GM12892 (cell line): ENCODE measurements around the gene IL21R.
"Not testable (repeated sequence)": the region's sequence is repeated elsewhere in the genome, so short reads cannot be mapped to it uniquely, and the experiment has no call there.

Experiments used
- DNase-seq: peaks from one replicate; pipeline ENCODE4 v3.0.0; 2011; ENCODE audit not compliant: insufficient read length
- FAIRE-seq: peaks from 2 replicates; lab custom pipeline; 2011; peaks lifted over from hg19 to GRCh38; lab: Jason Lieb, UNC
- POLR2A ChIP-seq: IDR thresholded peaks from 2 replicates; pipeline ENCODE4 v1.6.1; 2011; ENCODE audit warnings: low read depth, low read length, control low read depth
- POLR2AphosphoS5 ChIP-seq: IDR thresholded peaks from 2 replicates; pipeline ENCODE4 v1.6.1; 2011; ENCODE audit warnings: low read depth, low read length, control low read depth
- TAF1 ChIP-seq: IDR thresholded peaks from 2 replicates; pipeline ENCODE4 v1.6.1; 2011; ENCODE audit warnings: low read depth, mild to moderate bottlenecking, control low read depth, low read length, borderline replicate concordance

The IL21R gene

DNA sequence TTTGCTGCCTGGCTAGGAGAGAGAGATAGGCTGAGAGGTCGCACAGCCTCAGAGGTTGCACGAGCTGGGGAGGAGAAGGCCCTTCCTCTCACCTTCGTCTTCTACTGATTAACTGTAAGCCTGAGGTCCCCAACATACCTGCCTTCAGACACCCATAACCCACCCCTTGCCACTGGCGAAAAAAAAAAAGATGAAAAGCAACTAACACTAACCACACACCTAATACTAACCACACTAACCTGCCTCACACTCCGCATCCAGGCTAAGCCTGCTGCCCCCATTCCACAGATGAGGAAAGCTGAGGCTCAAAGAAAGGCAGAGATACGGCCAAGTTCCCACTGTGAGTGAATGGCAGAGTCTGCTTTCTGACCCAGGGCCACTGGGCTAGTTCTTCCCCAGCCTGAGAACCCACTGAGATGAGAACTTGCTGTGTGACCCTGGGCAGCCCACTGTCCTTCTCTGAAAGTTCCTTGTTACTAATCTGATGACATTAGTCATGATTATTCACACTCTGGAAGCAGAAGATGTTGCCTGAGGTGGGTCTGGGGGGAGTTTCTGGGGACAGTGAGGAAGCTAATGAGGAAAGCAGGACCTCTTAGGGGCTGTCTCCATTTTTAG lies 4.6 kb downstream of the IL21R start:
- peak; percentile 83 for FAIRE-seq
- DNase-seq = no peak
- TF ChIP-seq POLR2A (peak; percentile 39), TAF1 (no peak), POLR2AphosphoS5 (no peak; the same call in 1 of the 2 replicates)

- peak; percentile 73 for FAIRE-seq
- TF ChIP-seq TAF1 (no peak), POLR2A (no peak; the same call in 1 of the 2 replicates), POLR2AphosphoS5 (no peak; the same call in 1 of the 2 replicates)
- DNase-seq = no peak
Observed at GRCh38 chr16:27407133-27407532, 5.2 kb downstream of the IL21R start.

- no peak for DNase-seq
- peak; percentile 95 for FAIRE-seq
- peak; percentile 59 for TF ChIP-seq POLR2AphosphoS5
- TF ChIP-seq TAF1 = no peak
- peak; percentile 19; the same call in 1 of the 2 replicates for TF ChIP-seq POLR2A
Observed at GRCh38 chr16:27408012-27408601, 6.1 kb downstream of the IL21R start.

- no peak for DNase-seq
Observed at GRCh38 chr16:27408602-27409031, 6.6 kb downstream of the IL21R start.

DNA sequence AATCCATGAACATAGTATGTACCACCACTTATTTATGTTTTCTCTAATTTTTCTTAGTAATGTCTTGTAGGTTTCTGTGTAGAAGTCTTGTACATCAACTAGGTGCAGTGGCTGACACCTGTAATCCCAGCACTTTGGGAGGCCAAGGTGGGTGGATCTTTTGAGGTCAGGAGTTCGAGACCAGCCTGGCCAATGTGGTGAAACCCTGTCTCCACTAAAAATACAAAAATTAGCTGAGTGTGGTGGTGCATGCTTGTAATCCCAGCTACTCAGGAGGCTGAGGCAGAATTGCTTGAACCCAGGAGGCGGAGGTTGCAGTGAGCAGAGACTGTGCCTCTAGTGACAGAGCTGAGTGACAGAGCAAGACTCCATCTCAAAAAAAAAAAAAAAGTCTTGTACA lies 8.0 kb downstream of the IL21R start:
- not testable (repeated sequence) for DNase-seq, FAIRE-seq

More at GRCh38 chr16:27408602-27409031, 6.6 kb downstream of the IL21R start:
- no peak for FAIRE-seq
- TF ChIP-seq POLR2AphosphoS5 (peak; percentile 59; the same call in 1 of the 2 replicates), POLR2A (peak; percentile 44; the same call in 1 of the 2 replicates), TAF1 (no peak)

GRCh38 chr16:27410761-27411160 lies 8.8 kb downstream of the IL21R start:
- DNase-seq = no peak
- no peak for FAIRE-seq
- no peak for TF ChIP-seq POLR2A
- TF ChIP-seq POLR2AphosphoS5 = no peak
- no peak for TF ChIP-seq TAF1

DNA sequence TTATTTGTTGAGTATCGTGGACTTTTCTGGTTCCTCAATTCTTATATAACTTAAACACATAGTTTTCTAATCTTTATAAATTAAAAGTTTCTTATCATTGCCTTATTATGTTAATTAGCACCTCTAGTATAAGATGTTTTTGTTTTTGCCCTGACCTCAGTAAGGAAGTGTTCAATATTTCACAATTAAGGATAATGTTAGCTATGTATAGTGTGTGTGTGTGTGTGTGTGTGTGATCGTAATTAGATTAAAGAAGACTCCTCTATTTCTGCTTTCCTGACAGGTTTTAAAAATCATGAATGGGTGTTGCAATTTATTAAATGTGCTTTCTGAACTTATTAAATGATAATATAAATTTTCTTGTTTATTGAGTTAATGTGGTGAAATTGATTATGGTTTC lies 12.0 kb downstream of the IL21R start:
- FAIRE-seq = no peak
- DNase-seq = no peak
- TF ChIP-seq POLR2AphosphoS5 (no peak), TAF1 (no peak), POLR2A (no peak)

DNA sequence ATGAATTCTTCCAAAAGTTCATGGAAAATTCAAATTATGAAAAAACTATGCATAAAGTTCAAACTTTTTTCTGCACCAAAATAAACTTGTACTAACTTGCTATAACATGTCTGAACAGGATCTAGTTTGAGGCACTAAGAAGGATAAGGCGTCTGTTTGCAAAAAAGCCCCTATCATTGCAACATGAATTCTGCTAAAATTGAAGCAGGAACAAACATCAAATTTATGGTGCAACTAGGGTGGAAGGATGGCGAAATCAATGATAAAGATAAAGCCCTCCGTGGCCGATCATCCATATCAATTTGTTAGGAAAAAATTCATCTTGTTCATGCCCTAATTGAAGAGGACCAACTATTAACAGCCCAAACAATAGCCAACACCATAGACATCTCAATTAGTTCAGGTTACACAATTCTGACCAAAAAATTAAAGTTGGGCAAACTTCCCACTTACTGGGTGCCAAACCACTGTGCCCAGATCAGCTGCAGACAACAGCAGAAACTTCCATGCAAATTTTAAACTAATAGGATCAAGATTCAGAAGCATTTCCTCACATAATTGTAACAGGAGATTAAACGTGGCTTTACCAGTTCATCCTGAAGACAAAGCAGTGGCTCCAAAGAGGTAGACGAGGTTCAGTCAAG lies 12.9 kb downstream of the IL21R start:
- TF ChIP-seq TAF1 (no peak), POLR2AphosphoS5 (no peak)
- FAIRE-seq = no peak
- DNase-seq = no peak

- FAIRE-seq = peak; percentile 61
- TF ChIP-seq POLR2AphosphoS5 = no peak
- TF ChIP-seq POLR2A = no peak
- no peak for TF ChIP-seq TAF1
Observed at GRCh38 chr16:27417047-27417671, 15.2 kb downstream of the IL21R start.

DNA sequence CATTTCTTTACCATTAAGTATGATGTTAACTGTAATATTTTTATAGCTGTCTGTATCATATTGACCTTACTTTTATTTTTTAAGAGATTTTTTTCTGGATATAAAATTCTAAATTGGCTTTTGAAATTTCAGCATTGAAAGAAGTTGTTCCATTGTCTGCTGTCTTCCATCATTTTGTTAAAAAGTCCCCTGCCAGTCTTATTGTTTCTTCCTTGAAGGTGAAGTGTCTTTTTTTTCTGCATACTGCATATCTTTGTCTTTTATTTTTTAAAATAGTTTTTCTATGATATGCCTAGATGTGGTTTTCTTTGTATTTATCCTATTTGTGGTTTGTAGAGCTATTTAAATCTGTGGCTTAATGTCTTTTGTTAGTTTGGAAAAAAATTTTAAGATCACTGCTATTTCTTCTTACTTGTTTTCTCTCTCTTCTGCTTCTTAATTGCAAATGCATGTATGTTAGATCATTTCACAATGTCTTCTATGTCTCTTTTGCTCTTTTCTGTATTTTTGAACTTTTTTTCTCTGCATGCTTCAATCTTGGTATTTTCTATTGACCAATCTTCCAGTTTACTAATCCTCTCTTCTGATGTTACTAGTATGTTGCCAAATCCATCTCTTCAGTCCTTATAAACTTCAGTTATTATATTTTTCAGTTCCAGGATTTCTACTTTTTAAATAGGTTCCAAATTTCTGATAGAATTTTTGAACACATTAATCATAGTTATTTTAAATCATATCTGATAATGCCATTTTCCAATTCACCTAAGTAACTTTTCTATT lies 20.2 kb downstream of the IL21R start:
- DNase-seq = no peak
- no peak for FAIRE-seq
- TF ChIP-seq TAF1 = no peak
- TF ChIP-seq POLR2A = no peak
- TF ChIP-seq POLR2AphosphoS5 = no peak

More at GRCh38 chr16:27417047-27417671, 15.2 kb downstream of the IL21R start:
- DNase-seq = no peak

GRCh38 chr16:27424772-27425498 lies 23.0 kb downstream of the IL21R start:
- peak; percentile 76 for FAIRE-seq
- no peak for TF ChIP-seq TAF1
- TF ChIP-seq POLR2A = peak; percentile 57
- peak; percentile 80 for TF ChIP-seq POLR2AphosphoS5
- no peak for DNase-seq
